H1 (cell line): Measurements from ENCODE around the gene ELOVL2.

Experiments used
- RAD21 ChIP-seq, 2 experiments: IDR thresholded peaks in 1 of 2; conservative IDR thresholded peaks in 1 of 2; 2 replicates each; pipeline ENCODE4 v1.6.1; 2011; ENCODE audit warnings: low read depth in 2 of 2, low read length in 2 of 2, improper control_type of control experiment in 1 of 2, inconsistent platforms in 1 of 2, mild to moderate bottlenecking in 1 of 2, moderate library complexity in 1 of 2
- RFX5 ChIP-seq: IDR thresholded peaks from 2 replicates; pipeline ENCODE4 v1.6.1; 2011; ENCODE audit warnings: low read depth, low read length, improper control_type of control experiment, borderline replicate concordance
- RNF2 ChIP-seq: fragments of 200-900, 300-1000 bp; sonication (generic); IDR thresholded peaks from 2 replicates; pipeline ENCODE4 v1.7.1; 2016; ENCODE audit warnings: borderline replicate concordance, low read depth, mild to moderate bottlenecking, antibody characterized with exemption, low read length; ENCODE audit not compliant: poor library complexity, severe bottlenecking; ENCODE audit errors: missing control alignments
- TF ChIP-seq, protein P1 (sequence below), 3 experiments: IDR thresholded peaks; 1 replicate in 2 of 3; 2 replicates in 1 of 3; pipeline versions ENCODE4 v1.5.1 to v1.6.1; 2011; ENCODE audit warnings: low read length in 3 of 3, mild to moderate bottlenecking in 3 of 3, inconsistent platforms in 2 of 3, low read depth in 1 of 3, moderate library complexity in 1 of 3; ENCODE audit not compliant: insufficient read depth in 1 of 3; ENCODE audit errors: control extremely low read depth in 1 of 3

GRCh38 chr6:11089695-11090094 lies 45.6 kb upstream of the ELOVL2 start:
- TF ChIP-seq RFX5 = no peak
- TF ChIP-seq, protein P1, sequence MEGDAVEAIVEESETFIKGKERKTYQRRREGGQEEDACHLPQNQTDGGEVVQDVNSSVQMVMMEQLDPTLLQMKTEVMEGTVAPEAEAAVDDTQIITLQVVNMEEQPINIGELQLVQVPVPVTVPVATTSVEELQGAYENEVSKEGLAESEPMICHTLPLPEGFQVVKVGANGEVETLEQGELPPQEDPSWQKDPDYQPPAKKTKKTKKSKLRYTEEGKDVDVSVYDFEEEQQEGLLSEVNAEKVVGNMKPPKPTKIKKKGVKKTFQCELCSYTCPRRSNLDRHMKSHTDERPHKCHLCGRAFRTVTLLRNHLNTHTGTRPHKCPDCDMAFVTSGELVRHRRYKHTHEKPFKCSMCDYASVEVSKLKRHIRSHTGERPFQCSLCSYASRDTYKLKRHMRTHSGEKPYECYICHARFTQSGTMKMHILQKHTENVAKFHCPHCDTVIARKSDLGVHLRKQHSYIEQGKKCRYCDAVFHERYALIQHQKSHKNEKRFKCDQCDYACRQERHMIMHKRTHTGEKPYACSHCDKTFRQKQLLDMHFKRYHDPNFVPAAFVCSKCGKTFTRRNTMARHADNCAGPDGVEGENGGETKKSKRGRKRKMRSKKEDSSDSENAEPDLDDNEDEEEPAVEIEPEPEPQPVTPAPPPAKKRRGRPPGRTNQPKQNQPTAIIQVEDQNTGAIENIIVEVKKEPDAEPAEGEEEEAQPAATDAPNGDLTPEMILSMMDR (IDR thresholded peaks at IDR 0.05; ENCODE audit: control extremely low read depth in 1 of 3, insufficient read depth in 1 of 3, low read depth in 1 of 3, low read length in 3 of 3) = no peak
- no peak for TF ChIP-seq RAD21 (IDR thresholded peaks at IDR 0.05 in 1 of 2, conservative IDR thresholded peaks at IDR 0.05 in 1 of 2; ENCODE audit: low read depth in 2 of 2, low read length in 2 of 2)
- TF ChIP-seq RNF2 = no peak
